ENCODE results near the gene DCDC1.

GRCh38 chr11:31109446-31109845 lies 260.1 kb downstream of the DCDC1 start:
- TF ChIP-seq POLR2AphosphoS5 (IDR thresholded peaks at IDR 0.05; ENCODE audit: low read depth, low read length) (no peak), TAF1 (IDR thresholded peaks at IDR 0.05; ENCODE audit: borderline replicate concordance, insufficient read depth, low read length) (no peak)
- TF ChIP-seq, protein P1, sequence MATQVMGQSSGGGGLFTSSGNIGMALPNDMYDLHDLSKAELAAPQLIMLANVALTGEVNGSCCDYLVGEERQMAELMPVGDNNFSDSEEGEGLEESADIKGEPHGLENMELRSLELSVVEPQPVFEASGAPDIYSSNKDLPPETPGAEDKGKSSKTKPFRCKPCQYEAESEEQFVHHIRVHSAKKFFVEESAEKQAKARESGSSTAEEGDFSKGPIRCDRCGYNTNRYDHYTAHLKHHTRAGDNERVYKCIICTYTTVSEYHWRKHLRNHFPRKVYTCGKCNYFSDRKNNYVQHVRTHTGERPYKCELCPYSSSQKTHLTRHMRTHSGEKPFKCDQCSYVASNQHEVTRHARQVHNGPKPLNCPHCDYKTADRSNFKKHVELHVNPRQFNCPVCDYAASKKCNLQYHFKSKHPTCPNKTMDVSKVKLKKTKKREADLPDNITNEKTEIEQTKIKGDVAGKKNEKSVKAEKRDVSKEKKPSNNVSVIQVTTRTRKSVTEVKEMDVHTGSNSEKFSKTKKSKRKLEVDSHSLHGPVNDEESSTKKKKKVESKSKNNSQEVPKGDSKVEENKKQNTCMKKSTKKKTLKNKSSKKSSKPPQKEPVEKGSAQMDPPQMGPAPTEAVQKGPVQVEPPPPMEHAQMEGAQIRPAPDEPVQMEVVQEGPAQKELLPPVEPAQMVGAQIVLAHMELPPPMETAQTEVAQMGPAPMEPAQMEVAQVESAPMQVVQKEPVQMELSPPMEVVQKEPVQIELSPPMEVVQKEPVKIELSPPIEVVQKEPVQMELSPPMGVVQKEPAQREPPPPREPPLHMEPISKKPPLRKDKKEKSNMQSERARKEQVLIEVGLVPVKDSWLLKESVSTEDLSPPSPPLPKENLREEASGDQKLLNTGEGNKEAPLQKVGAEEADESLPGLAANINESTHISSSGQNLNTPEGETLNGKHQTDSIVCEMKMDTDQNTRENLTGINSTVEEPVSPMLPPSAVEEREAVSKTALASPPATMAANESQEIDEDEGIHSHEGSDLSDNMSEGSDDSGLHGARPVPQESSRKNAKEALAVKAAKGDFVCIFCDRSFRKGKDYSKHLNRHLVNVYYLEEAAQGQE (IDR thresholded peaks at IDR 0.05; ENCODE audit: insufficient read depth in 1 of 2, low read depth in 2 of 2, low read length in 2 of 2): no peak

All from PFSK-1 (cell line).